Measurements from ENCODE around the gene POTEE. TPM values are rescaled to one million over a fixed set of nuclear protein-coding genes. Genes with fewer than 3 reads are reported as not detected.
"Not testable (repeated sequence)": the region's sequence is repeated elsewhere in the genome, so short reads cannot be mapped to it uniquely, and the experiment has no call there.

POTEE gene
- 0.08 TPM for polyA plus RNA-seq (2012; ENCODE audit: low read depth, missing spikeins)

GRCh38 chr2:131209030-131209772 lies at the start of gene POTEE:
Gene POTEE (plus strand): TSS chr2:131209536. CDS start chr2:131218403, 8,867 bp downstream.
- DNase-seq (ENCODE audit: insufficient read length, low spot score); FAIRE-seq: not testable (repeated sequence)

GRCh38 chr2:131165562-131165961 lies 43.8 kb upstream of the POTEE start:
- not testable (repeated sequence) for DNase-seq (ENCODE audit: insufficient read length, low spot score); FAIRE-seq

GRCh38 chr2:131168538-131168937 lies 40.8 kb upstream of the POTEE start:
- no peak for FAIRE-seq
- DNase-seq (ENCODE audit: insufficient read length, low spot score) = no peak
- no peak for TF ChIP-seq POLR2A (IDR thresholded peaks at IDR 0.05; ENCODE audit: low read depth, low read length)
- no peak for TF ChIP-seq PAX5 (IDR thresholded peaks at IDR 0.05; ENCODE audit: insufficient read depth, low read length, severe bottlenecking)
- TF ChIP-seq POU2F2 (IDR thresholded peaks at IDR 0.05; ENCODE audit: low read depth, low read length) = no peak
- no peak for TF ChIP-seq POLR2AphosphoS5 (IDR thresholded peaks at IDR 0.05; ENCODE audit: low read depth, low read length)
- no peak for TF ChIP-seq SPI1 (IDR thresholded peaks at IDR 0.05; ENCODE audit: low read depth, low read length)
- TF ChIP-seq TAF1 (IDR thresholded peaks at IDR 0.05; ENCODE audit: low read depth, low read length) = no peak

- not testable (repeated sequence) for DNase-seq (ENCODE audit: insufficient read length, low spot score); FAIRE-seq
Observed at GRCh38 chr2:131178050-131178449, 31.3 kb upstream of the POTEE start.

- not testable (repeated sequence) for FAIRE-seq; DNase-seq (ENCODE audit: insufficient read length, low spot score)
Observed at GRCh38 chr2:131178721-131179418, 30.5 kb upstream of the POTEE start.

- FAIRE-seq; DNase-seq (ENCODE audit: insufficient read length, low spot score): not testable (repeated sequence)
Observed at GRCh38 chr2:131181451-131181850, 27.9 kb upstream of the POTEE start.

- FAIRE-seq; DNase-seq (ENCODE audit: insufficient read length, low spot score): not testable (repeated sequence)
Observed at GRCh38 chr2:131193421-131193820, 15.9 kb upstream of the POTEE start.

GRCh38 chr2:131196186-131196585 lies 13.2 kb upstream of the POTEE start:
- DNase-seq (ENCODE audit: insufficient read length, low spot score); FAIRE-seq: not testable (repeated sequence)

GRCh38 chr2:131201098-131201497 lies 8.2 kb upstream of the POTEE start:
- no peak for DNase-seq (ENCODE audit: insufficient read length, low spot score)
- TF ChIP-seq POU2F2 (IDR thresholded peaks at IDR 0.05; ENCODE audit: low read depth, low read length) = no peak
- TF ChIP-seq POLR2AphosphoS5 (IDR thresholded peaks at IDR 0.05; ENCODE audit: low read depth, low read length) = no peak
- TF ChIP-seq TAF1 (IDR thresholded peaks at IDR 0.05; ENCODE audit: low read depth, low read length) = no peak
- TF ChIP-seq SPI1 (IDR thresholded peaks at IDR 0.05; ENCODE audit: low read depth, low read length) = no peak
- TF ChIP-seq PAX5 (IDR thresholded peaks at IDR 0.05; ENCODE audit: insufficient read depth, low read length, severe bottlenecking) = no peak
- TF ChIP-seq POLR2A (IDR thresholded peaks at IDR 0.05; ENCODE audit: low read depth, low read length) = no peak
- no peak for FAIRE-seq

GRCh38 chr2:131207839-131208238 lies 1.5 kb upstream of the POTEE start:
- FAIRE-seq; DNase-seq (ENCODE audit: insufficient read length, low spot score): not testable (repeated sequence)

- DNase-seq (ENCODE audit: insufficient read length, low spot score); FAIRE-seq: not testable (repeated sequence)
Observed at GRCh38 chr2:131209773-131210104, 403 bp downstream of the POTEE start.

GRCh38 chr2:131210434-131211211 lies 1.3 kb downstream of the POTEE start:
- DNase-seq (ENCODE audit: insufficient read length, low spot score); FAIRE-seq: not testable (repeated sequence)

- not testable (repeated sequence) for DNase-seq (ENCODE audit: insufficient read length, low spot score); FAIRE-seq
Observed at GRCh38 chr2:131217238-131217986, 8.1 kb downstream of the POTEE start.

GRCh38 chr2:131235543-131236449 lies 26.5 kb downstream of the POTEE start:
- not testable (repeated sequence) for FAIRE-seq

More at GRCh38 chr2:131235543-131236449, 26.5 kb downstream of the POTEE start:
- not testable (repeated sequence) for DNase-seq (ENCODE audit: insufficient read length, low spot score)
